GM12878 (cell line): ENCODE data around the gene DYNC2H1. TPM values are rescaled to one million over a fixed set of nuclear protein-coding genes. Genes with fewer than 3 reads are reported as not detected.

ENCODE experiments used
- ATAC-seq: fragments of 200-7000 bp; cut with Tn5 transposase; 3 replicates; pipeline ENCODE4 v1.9.1; 2020; ENCODE audit warnings: mild to moderate bottlenecking, moderate library complexity
- BruUV-seq: library from RNA; stranded (reverse); fragments of 400-500 nt; replicated peaks from 2 replicates; lab custom pipeline; 2021; lab: Mats Ljungman, UMichigan
- CTCF ChIA-PET: fragments of 300-600 bp; sonication (Branson Sonifier 250); formaldehyde crosslinking; extraction: SDS; loops from one replicate; lab custom pipeline; 2021; ENCODE audit warnings: inconsistent platforms; lab: Yijun Ruan, JAX
- POLR2A ChIA-PET: fragments of 350-600 bp; formaldehyde crosslinking; extraction: SDS; loops from one replicate; lab custom pipeline; 2021; ENCODE audit warnings: inconsistent platforms; lab: Charles Lee
- RAD21 ChIA-PET: fragments of 300-600 bp; sonication (Branson Sonifier 250); formaldehyde crosslinking; loops from one replicate; lab custom pipeline; 2023; ENCODE audit warnings: antibody characterized with exemption; ENCODE audit not compliant: unreplicated experiment; lab: Charles Lee
- SMC1A ChIA-PET: fragments of 300-600 bp; sonication (Branson Sonifier 250); formaldehyde crosslinking; loops from one replicate; lab custom pipeline; 2023; ENCODE audit not compliant: unreplicated experiment, uncharacterized antibody; lab: Charles Lee
- DNase-seq: peaks from one replicate; pipeline ENCODE4 v3.0.0-alpha.2; 2011; ENCODE audit warnings: low read depth, low spot score
- FAIRE-seq: peaks from 3 replicates; lab custom pipeline; 2011; peaks lifted over from hg19 to GRCh38; lab: Jason Lieb, UNC
- H2AFZ ChIP-seq: 2 replicates; pipeline ENCODE4 v1.6.0; 2011; ENCODE audit warnings: low read depth, low read length, control low read depth; ENCODE audit not compliant: control insufficient read depth
- H3K27ac ChIP-seq: 2 replicates; pipeline ENCODE4 v1.5.1; 2011; ENCODE audit warnings: control low read depth; ENCODE audit not compliant: control insufficient read depth, insufficient read depth
- H3K27me3 ChIP-seq, 2 experiments: replicated peaks in 1 of 2; 2 replicates each; pipeline versions ENCODE4 v1.6.0 to v1.6.1; 2011; ENCODE audit warnings: low read length in 1 of 2; ENCODE audit not compliant: control insufficient read depth in 2 of 2, insufficient read depth in 2 of 2
- H3K36me3 ChIP-seq, 2 experiments: 2 replicates each; pipeline ENCODE4 v1.5.1; 2011; ENCODE audit warnings: low read length in 1 of 2; ENCODE audit not compliant: control insufficient read depth in 2 of 2, insufficient read depth in 2 of 2
- H3K4me1 ChIP-seq: 2 replicates; pipeline ENCODE4 v1.6.1; 2011; ENCODE audit warnings: mild to moderate bottlenecking, low read length, moderate library complexity, mixed read lengths; ENCODE audit not compliant: control insufficient read depth, insufficient read depth
- H3K4me2 ChIP-seq: 2 replicates; pipeline ENCODE4 v1.6.0; 2011; ENCODE audit warnings: control low read depth; ENCODE audit not compliant: control insufficient read depth, insufficient read depth
- H3K4me3 ChIP-seq: fragments of 200-600 bp; sonication (generic); 2 replicates; pipeline ENCODE4 v1.5.1; 2016
- H3K79me2 ChIP-seq: 2 replicates; pipeline ENCODE4 v1.6.0; 2011; ENCODE audit warnings: low read length; ENCODE audit not compliant: control insufficient read depth, insufficient read depth
- H3K9ac ChIP-seq: 2 replicates; pipeline ENCODE4 v1.8.0; 2011; ENCODE audit warnings: low read length, control low read depth, mixed read lengths; ENCODE audit not compliant: control insufficient read depth, insufficient read depth
- H3K9me3 ChIP-seq: replicated peaks from 3 replicates; pipeline ENCODE4 v1.5.1; 2011; ENCODE audit warnings: mild to moderate bottlenecking, low read length; ENCODE audit not compliant: control insufficient read depth, insufficient read depth
- H4K20me1 ChIP-seq: 2 replicates; pipeline ENCODE4 v1.6.0; 2011; ENCODE audit not compliant: control insufficient read depth, insufficient read depth
- MXI1 ChIP-seq: fragments of 150-350 bp; IDR thresholded peaks from 2 replicates; pipeline ENCODE4 v1.6.1; 2011; ENCODE audit warnings: low read depth, mild to moderate bottlenecking, inconsistent platforms, low read length, improper control_type of control experiment
- WGBS: methylation state at CpG from one replicate; pipeline ENCODE4 v1.1.6; 2016; ENCODE audit warnings: low lambda C conversion rate; ENCODE audit not compliant: insufficient replicate concordance, insufficient coverage; ENCODE audit errors: missing lambda C conversion rate; 5-methylcytosine and 5-hydroxymethylcytosine counted together
- in situ Hi-C: fragments of 300-500 bp; cut with MboI; formaldehyde crosslinking; loops from 9 replicates; pipeline ENCODE4 v1.14.3; 2018; ENCODE audit warnings: mixed read lengths
- intact Hi-C: fragments of 100-400 bp; cut with micrococcal nuclease; formaldehyde crosslinking; loops from one replicate; pipeline ENCODE4 v1.14.2; 2022; ENCODE audit not compliant: unreplicated experiment
- polyA plus RNA-seq, 11 experiments: library from polyadenylated mRNA; depleted of rRNA in 4 of 11; unstranded in 6 of 11; stranded (reverse) in 5 of 11; fragments of >200 nt; fragmentation: Nextera tagmentation in 4 of 11; fragmentation: Illumina TruSeq in 1 of 11; extraction: Ambion mirVana in 4 of 11; extraction: Trizol in 1 of 11; gene quantifications; 1 replicate in 1 of 11; 2 replicates in 10 of 11; pipeline versions ENCODE4 v1.2.1 to v1.2.3, GENCODE V29; 2011 to 2016; ENCODE audit warnings: inconsistent platforms in 2 of 11, missing spikeins in 2 of 11, low read depth in 1 of 11
- total RNA-seq, 4 experiments: library from RNA; depleted of rRNA in 3 of 4; stranded (reverse); fragments of >200 nt in 3 of 4; fragmentation: Illumina TruSeq in 1 of 4; extraction: Trizol in 1 of 4; gene quantifications; 2 replicates each; pipeline versions ENCODE4 v1.2.1 to v1.2.3, GENCODE V29; 2013 to 2021
- TF ChIP-seq, protein P1 (sequence below): fragments of 450-650 bp; IDR thresholded peaks from 2 replicates; pipeline ENCODE4 v1.6.1; 2016; ENCODE audit warnings: mild to moderate bottlenecking, moderate library complexity, borderline replicate concordance

DYNC2H1 gene
- total and polyA plus RNA-seq, 10 of the 15 experiments (the other 5 are each of a cell fraction or from before 2014, with no cell fraction given): 0.12 to 3.9 (median 0.23) TPM; not detected in 2

DNA sequence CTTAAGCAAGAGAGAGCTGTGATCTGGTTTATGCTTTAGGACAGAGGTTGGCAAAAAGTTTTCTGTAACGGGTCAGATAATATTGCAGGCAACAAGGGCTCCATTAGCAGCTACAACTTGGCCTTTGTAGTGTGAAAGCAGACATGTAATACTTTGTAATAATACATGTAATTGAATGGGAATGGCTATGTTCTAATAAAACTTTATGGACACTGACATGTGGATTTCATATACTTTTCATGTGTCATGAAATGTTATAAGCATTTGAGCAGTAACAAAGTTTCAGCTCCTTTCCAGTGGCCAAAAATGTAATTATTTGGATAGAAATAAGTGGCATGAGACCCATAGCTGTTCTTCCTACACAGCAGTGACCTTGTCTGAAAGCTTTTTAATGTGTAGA, 3.1 kb downstream of the DYNC2H1 start:
- Histone ChIP-seq H3K79me2 (no peaks in the 10 kb centered on the region), H3K36me3 (no peaks in the 10 kb centered on the region), H3K9me3 (no peaks in the 10 kb centered on the region), H3K27ac (no peak overlapping the region), H3K4me3 (no peak overlapping the region), H3K9ac (no peak overlapping the region), H3K4me2 (no peak overlapping the region), H3K4me1 (peaks cover 3% of the 10 kb centered on the region; the same call in 1 of the 2 replicates), H2AFZ (no peak overlapping the region)
- SMC1A ChIA-PET: interaction anchor here (0.7 to 1.7 kb wide), 5 partner anchors 11 to 1534 kb away, joined by 3 to 5 read pairs (median 4); partner anchors contain the start of gene DCUN1D5
- FAIRE-seq: no peak
- BruUV-seq: no TSS peak
- RAD21 ChIA-PET: no interaction called here
- POLR2A ChIA-PET: interaction anchor here (1.1 kb wide), 1 partner anchor 21 kb away, joined by 3 read pairs; no protein-coding TSS in a partner anchor
- CTCF ChIA-PET: interaction anchor here (1.0 to 1.2 kb wide), 4 partner anchors 12 to 198 kb away, joined by 3 to 5 read pairs (median 3); partner anchors contain the start of gene DCUN1D5
- ATAC-seq: no peak
- no peak for DNase-seq
- intact Hi-C loops: no loop called here
- TF ChIP-seq, protein P1, sequence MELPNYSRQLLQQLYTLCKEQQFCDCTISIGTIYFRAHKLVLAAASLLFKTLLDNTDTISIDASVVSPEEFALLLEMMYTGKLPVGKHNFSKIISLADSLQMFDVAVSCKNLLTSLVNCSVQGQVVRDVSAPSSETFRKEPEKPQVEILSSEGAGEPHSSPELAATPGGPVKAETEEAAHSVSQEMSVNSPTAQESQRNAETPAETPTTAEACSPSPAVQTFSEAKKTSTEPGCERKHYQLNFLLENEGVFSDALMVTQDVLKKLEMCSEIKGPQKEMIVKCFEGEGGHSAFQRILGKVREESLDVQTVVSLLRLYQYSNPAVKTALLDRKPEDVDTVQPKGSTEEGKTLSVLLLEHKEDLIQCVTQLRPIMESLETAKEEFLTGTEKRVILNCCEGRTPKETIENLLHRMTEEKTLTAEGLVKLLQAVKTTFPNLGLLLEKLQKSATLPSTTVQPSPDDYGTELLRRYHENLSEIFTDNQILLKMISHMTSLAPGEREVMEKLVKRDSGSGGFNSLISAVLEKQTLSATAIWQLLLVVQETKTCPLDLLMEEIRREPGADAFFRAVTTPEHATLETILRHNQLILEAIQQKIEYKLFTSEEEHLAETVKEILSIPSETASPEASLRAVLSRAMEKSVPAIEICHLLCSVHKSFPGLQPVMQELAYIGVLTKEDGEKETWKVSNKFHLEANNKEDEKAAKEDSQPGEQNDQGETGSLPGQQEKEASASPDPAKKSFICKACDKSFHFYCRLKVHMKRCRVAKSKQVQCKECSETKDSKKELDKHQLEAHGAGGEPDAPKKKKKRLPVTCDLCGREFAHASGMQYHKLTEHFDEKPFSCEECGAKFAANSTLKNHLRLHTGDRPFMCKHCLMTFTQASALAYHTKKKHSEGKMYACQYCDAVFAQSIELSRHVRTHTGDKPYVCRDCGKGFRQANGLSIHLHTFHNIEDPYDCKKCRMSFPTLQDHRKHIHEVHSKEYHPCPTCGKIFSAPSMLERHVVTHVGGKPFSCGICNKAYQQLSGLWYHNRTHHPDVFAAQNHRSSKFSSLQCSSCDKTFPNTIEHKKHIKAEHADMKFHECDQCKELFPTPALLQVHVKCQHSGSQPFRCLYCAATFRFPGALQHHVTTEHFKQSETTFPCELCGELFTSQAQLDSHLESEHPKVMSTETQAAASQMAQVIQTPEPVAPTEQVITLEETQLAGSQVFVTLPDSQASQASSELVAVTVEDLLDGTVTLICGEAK: peak; percentile 70
- no peak for TF ChIP-seq MXI1
- TF ChIP-seq, all 136 proteins: peak for 1
- Histone ChIP-seq H4K20me1 (no peaks in the 10 kb centered on the region), H3K27me3 (no peaks in the 10 kb centered on the region; a peak in 2 of 4 replicates)
- in situ Hi-C loops: no loop called here
- WGBS: 48% methylated on average over 1 of the region's 1 CpG
